ENCODE measurements around the gene INTS7. TPM values are rescaled to one million over a fixed set of nuclear protein-coding genes. Genes with fewer than 3 reads are reported as not detected.
"Not testable (repeated sequence)": the region's sequence is repeated elsewhere in the genome, so short reads cannot be mapped to it uniquely, and the experiment has no call there.

INTS7 gene
- total RNA-seq, 1 experiment from 2014 or later, result 16.1 TPM

GRCh38 chr1:211935448-211935970, 99.8 kb downstream of the INTS7 start:
- no peak for DNase-seq (ENCODE audit: low spot score)

DNA sequence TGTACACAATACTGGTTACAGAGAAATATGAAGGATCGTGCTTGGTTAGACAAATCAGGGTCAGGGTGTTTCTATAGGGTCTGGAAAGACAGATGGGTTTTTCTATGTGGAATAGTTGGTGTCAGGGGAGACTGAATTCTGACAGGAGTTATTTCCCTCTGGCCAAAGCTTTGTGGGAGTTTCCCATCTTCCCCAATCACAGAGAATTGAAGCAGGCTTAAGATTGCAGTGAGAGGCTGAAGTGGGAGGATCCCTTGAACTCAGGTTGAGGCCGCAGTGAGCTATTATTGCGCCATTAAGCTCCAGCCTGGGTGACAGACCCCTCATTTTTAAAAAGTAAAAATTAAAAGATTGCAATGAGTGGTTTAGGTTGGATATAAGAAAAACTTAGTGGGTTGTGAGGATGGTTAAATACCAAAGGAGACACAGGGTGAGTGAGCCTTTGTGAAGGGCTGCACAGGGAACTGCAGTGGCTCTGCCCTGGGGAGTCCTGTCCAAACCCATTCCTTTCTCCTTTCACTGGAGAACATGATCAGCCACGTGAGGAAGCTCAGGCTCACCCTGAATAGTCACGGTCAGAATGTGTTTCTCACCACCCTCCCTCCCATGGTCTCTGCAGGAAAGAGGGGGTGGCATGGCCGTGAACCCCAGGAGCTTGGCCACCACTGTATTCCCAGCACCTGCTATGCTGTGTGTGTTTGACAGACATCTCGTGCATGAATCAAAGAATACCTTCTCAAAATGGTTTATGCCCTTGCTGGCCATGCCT, 101.2 kb downstream of the INTS7 start:
- no peak for DNase-seq (ENCODE audit: low spot score)

DNA sequence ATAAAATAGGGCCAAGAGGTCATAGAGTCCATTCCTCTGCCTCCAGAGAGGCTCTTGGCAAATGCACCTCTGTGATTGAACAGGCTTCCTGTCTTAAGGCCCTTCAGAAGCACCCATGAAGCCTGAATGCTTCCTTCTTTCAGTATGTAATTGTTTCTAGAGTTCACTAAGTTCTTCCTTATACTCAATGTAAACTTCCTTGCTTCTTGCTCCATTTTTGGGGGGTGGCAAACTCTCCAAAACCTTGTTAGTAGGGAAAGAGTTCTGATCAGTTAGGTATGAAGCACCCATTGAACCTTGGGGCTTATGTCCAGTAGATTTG, 102.5 kb downstream of the INTS7 start:
- DNase-seq (ENCODE audit: low spot score), result no peak

DNA sequence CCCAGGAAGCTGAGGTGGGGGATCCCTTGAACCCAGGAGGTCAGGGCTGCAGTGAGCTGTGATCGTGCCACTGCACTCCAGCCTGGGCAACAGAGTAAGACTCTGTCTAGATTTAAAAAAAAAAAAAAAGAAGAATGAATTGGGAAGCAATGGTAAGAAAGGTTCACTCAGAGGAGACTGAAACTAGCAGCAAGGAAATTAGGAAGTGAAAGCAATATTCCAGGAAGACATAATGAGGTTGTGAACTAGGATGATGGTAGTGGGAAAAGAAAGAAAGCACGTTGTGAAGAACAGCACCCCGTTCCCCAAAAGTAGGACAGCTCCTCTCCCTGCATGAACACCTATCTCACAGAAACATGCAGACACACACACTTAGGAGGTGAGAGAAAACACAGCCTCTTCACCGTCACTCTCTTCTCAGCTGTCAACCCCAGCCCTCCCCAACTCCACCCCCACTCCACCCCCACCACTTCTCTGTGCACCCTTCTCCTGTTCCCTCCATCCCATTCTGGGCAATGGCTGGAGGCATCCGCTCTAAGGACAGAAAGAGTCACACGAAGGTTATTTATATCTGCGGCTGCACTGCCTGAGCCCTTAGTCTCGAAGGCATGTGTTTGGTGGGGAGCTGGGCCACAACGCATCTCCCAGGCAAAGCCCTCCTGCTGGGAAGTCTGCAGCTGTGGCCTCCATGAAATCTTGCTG, 103.0 kb downstream of the INTS7 start:
- DNase-seq (ENCODE audit: low spot score), result no peak

DNA sequence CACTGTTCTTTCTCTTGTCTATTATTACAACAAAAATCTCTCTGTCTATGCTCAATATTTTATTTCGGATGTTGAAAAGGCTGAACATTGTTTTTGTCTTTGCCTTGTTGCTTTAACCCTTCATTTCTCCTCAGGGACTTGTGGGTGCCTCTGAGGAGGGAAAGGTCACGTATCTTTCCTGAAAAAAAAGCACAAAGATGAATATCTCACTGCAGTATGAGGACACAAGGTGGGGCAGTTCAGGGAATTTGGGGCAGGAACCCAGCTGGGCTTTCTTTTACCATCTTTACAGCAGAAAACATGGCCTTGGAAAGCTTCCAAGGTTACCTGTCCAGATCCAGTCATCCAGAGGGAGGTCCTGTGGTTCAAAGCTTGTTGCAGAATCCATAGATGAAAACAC, 105.7 kb downstream of the INTS7 start:
- DNase-seq (ENCODE audit: low spot score), result no peak

GRCh38 chr1:211928993-211929637, 106.2 kb downstream of the INTS7 start:
- peak; percentile 66 for DNase-seq (ENCODE audit: low spot score)

DNA sequence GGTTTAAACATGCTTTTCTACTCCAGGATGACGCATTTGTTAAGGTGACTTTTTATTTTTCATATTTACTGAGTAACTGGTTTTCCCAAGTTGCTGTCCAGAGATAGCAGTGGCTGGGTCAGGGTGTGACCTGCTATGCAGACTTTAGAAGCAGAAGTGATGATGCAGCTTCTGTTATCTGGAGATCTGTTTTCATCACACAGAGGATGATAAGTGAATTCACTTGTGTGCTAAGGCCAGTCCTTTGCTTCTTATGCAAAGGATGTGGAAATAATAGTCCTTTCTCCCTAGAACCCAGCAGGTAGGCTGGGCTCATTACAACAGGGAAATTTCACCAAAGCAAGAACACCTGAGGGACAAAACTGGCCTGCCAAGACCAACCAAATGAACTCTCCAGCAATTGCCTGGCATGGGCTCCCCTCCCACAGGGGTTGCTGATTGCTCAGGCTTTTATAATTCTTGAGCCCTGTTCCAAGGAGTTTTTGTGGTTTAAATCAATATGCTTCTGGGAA, 107.0 kb downstream of the INTS7 start:
- no peak for DNase-seq (ENCODE audit: low spot score)

- DNase-seq (ENCODE audit: low spot score), result peak; percentile 57
Measured at GRCh38 chr1:211925016-211925415, 110.3 kb downstream of the INTS7 start.

GRCh38 chr1:211924256-211924655, 111.1 kb downstream of the INTS7 start:
- DNase-seq (ENCODE audit: low spot score), result no peak

GRCh38 chr1:211923095-211923494, 112.3 kb downstream of the INTS7 start:
- no peak for DNase-seq (ENCODE audit: low spot score)

DNA sequence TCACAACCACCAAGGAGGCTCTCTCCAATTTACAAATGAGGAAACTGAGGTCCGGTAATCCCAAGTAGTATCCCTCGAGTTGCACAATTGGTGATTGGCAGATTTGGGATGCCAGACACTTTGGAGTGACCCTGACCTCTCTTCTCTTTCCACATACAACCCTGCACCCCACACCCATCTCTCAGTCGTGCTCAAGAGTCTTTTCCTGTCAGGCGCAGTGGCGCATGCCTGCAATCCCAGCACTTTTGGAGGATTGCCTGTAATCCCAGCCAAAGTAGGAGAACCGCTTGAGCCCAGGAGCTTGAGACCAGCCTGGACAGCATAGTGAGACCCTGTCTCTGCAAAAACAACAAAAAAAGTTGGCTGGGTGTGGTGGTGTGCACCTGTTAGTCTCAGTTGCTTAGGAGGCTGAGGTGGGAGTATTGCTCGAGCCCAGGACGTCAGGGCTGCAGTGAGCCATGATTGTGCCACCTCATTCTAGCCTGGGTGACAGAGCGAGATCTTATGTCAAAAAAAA, 113.7 kb downstream of the INTS7 start:
- no peak for DNase-seq (ENCODE audit: low spot score)

DNA sequence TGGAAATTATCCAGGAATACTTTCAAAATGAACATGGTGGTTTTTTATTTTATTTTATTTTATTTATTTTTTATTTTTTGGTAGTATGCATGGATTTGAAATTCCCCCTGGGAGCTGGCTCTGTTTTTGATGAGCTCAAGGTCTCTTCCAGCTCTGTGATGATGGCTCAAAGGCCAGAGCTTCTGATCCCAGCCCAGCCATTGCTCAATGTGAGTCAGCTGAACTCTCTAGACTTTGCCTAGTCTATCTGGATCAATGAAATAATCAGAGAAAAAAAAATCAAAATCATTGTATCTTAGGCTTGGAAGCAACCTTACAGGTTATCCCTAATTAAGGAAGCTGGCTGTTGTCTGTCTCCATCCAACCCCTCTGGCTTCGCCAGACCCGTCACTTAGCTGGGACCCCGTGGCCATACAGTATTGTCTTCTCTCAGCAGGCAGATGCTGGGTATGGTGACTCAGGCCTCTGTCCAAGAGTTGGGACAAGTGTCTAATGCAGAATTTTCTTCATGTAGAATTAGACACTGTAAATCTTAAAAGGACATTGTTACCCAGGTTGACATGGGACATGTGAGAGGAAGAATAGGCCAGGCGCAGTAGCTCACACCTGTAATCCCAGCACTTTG, 114.6 kb downstream of the INTS7 start:
- DNase-seq (ENCODE audit: low spot score), result no peak

DNA sequence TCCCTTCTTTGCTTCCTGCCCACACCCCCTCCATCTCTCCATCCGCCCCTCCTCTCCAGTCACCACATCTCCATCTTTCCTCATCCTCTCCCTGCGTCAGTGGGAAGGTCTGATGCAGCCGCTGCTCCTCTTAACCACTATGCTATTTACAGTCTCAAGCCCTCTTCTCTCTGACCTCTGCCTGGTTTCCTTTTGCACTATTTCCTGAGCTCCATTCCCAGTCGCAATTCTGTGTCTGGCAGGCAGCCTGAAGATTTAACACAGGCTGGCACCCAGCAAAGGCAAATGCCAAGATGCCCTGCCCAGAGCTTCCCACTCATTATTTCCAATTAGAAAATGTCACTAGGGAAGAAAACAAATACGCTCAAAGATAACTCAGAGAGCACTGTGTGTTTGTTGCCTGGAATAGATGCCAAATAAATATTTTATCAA, 115.2 kb downstream of the INTS7 start:
- peak; percentile 29 for DNase-seq (ENCODE audit: low spot score)

- no peak for DNase-seq (ENCODE audit: low spot score)
Measured at GRCh38 chr1:211918843-211919414, 116.4 kb downstream of the INTS7 start.

- DNase-seq (ENCODE audit: low spot score), result not testable (repeated sequence)
Measured at GRCh38 chr1:211916458-211916857, 118.9 kb downstream of the INTS7 start.

GRCh38 chr1:211915924-211916323, 119.4 kb downstream of the INTS7 start:
- no peak for DNase-seq (ENCODE audit: low spot score)

DNA sequence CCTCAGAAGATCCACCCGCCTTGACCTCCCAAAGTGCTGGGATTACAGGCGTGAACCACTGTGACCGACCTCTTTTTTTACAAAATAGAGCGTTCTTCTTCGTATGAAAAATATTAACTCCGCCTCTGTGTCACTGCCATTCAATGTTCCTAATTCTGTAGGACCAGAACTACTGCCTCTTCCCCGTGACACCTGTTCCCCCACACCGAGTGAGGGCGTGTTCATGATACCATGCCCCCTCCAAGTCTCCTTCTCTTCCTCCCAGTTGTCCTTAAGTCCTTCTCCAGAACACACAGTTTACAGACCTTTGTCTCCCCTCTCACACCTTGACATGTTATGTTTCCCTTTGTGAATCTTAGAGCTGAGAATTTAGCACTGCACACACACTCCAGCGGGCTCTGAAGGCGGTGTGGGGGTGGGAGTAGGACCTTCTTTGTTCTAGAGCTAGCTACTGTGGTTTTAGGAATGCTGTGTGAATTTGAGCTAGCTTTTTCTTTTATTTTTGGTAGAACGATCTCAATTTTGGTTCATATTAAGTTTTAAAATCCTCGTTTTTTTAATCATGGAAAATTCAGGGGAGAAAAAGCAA, 122.4 kb downstream of the INTS7 start:
- no peak for DNase-seq (ENCODE audit: low spot score)

GRCh38 chr1:211912038-211912437, 123.3 kb downstream of the INTS7 start:
- peak; percentile 65 for DNase-seq (ENCODE audit: low spot score)

GRCh38 chr1:211910913-211911485, 124.4 kb downstream of the INTS7 start:
- DNase-seq (ENCODE audit: low spot score), result no peak

GRCh38 chr1:211910113-211910884, 125.1 kb downstream of the INTS7 start:
- DNase-seq (ENCODE audit: low spot score), result no peak
